WTC11 (cell line): ENCODE results near the gene TMCC1. TPM values are rescaled to one million over a fixed set of nuclear protein-coding genes. Genes with fewer than 3 reads are reported as not detected.

ENCODE experiments used
- ATAC-seq: fragments of 200-7000 bp; cut with Tn5 transposase; 2 replicates; pipeline ENCODE4 v1.10.0; 2021; ENCODE audit warnings: mild to moderate bottlenecking, moderate library complexity
- CTCF ChIA-PET: fragments of 300-600 bp; sonication (Branson Sonifier 250); formaldehyde crosslinking; loops from one replicate; lab custom pipeline; 2021; ENCODE audit warnings: antibody characterized with exemption; lab: Charles Lee
- POLR2A ChIA-PET: fragments of 350-600 bp; sonication (Branson Sonifier 250); formaldehyde crosslinking; loops from one replicate; lab custom pipeline; 2021; ENCODE audit warnings: antibody characterized with exemption; lab: Charles Lee
- DNase-seq: peaks from one replicate; pipeline ENCODE4 v3.0.0; 2021; ENCODE audit warnings: low spot score
- H3K27ac Mint-ChIP-seq: 2 replicates; pipeline ENCODE4 v1.8.0; 2021; ENCODE audit warnings: mixed read lengths
- H3K27me3 Mint-ChIP-seq: 2 replicates; pipeline ENCODE4 v1.8.0; 2021; ENCODE audit warnings: low read depth, mild to moderate bottlenecking, moderate library complexity, mixed read lengths
- H3K36me3 Mint-ChIP-seq: 2 replicates; pipeline ENCODE4 v1.8.0; 2021; ENCODE audit warnings: mixed read lengths
- H3K4me1 Mint-ChIP-seq: 2 replicates; pipeline ENCODE4 v1.8.0; 2022; ENCODE audit warnings: mixed read lengths
- H3K4me3 Mint-ChIP-seq: 2 replicates; pipeline ENCODE4 v1.8.0; 2021; ENCODE audit warnings: mild to moderate bottlenecking, moderate library complexity, mixed read lengths
- H3K9me3 Mint-ChIP-seq: 2 replicates; pipeline ENCODE4 v1.8.0; 2021; ENCODE audit warnings: mixed read lengths
- ATF1 ChIP-seq: sonication (generic); formaldehyde crosslinking; IDR thresholded peaks from 2 replicates; pipeline ENCODE4 v1.8.1; 2023; ENCODE audit warnings: mild to moderate bottlenecking, moderate library complexity, missing genetic modification reagents
- ATF3 ChIP-seq: sonication (generic); formaldehyde crosslinking; conservative IDR thresholded peaks from 2 replicates; pipeline ENCODE4 v1.8.1; 2022; ENCODE audit warnings: mild to moderate bottlenecking, missing genetic modification reagents
- CREB1 ChIP-seq: sonication (generic); formaldehyde crosslinking; IDR thresholded peaks from 2 replicates; pipeline ENCODE4 v1.8.0; 2023; ENCODE audit warnings: mild to moderate bottlenecking, missing genetic modification reagents
- E2F5 ChIP-seq: sonication (generic); formaldehyde crosslinking; IDR thresholded peaks from 2 replicates; pipeline ENCODE4 v1.8.1; 2022; ENCODE audit warnings: mild to moderate bottlenecking, moderate library complexity, missing genetic modification reagents
- ERG ChIP-seq: fragments of 250-450 bp; sonication (Bioruptor Pico); IDR thresholded peaks from 2 replicates; pipeline ENCODE4 v1.8.0; 2021; ENCODE audit warnings: mild to moderate bottlenecking
- JUN ChIP-seq: sonication (generic); formaldehyde crosslinking; IDR thresholded peaks from 2 replicates; pipeline ENCODE4 v1.8.0; 2023; ENCODE audit warnings: mild to moderate bottlenecking, missing genetic modification reagents
- MYBL2 ChIP-seq: sonication (generic); formaldehyde crosslinking; IDR thresholded peaks from 2 replicates; pipeline ENCODE4 v1.8.1; 2023; ENCODE audit warnings: mild to moderate bottlenecking, moderate library complexity, missing genetic modification reagents
- NFE2L1 ChIP-seq: sonication (generic); formaldehyde crosslinking; IDR thresholded peaks from 2 replicates; pipeline ENCODE4 v1.8.1; 2023; ENCODE audit warnings: missing genetic modification reagents
- NR2C2 ChIP-seq: sonication (generic); formaldehyde crosslinking; IDR thresholded peaks from 2 replicates; pipeline ENCODE4 v1.8.0; 2022; ENCODE audit warnings: mild to moderate bottlenecking, missing genetic modification reagents
- SMAD3 ChIP-seq: sonication (generic); formaldehyde crosslinking; IDR thresholded peaks from 2 replicates; pipeline ENCODE4 v1.8.0; 2022; ENCODE audit warnings: missing genetic modification reagents, mild to moderate bottlenecking, borderline replicate concordance
- SMAD4 ChIP-seq: sonication (generic); formaldehyde crosslinking; IDR thresholded peaks from 2 replicates; pipeline ENCODE4 v1.8.0; 2022; ENCODE audit warnings: mild to moderate bottlenecking, missing genetic modification reagents
- SOX15 ChIP-seq: fragments of 250-450 bp; sonication (Bioruptor Pico); IDR thresholded peaks from 2 replicates; pipeline ENCODE4 v1.9.0; 2021; ENCODE audit warnings: mild to moderate bottlenecking
- SP1 ChIP-seq: sonication (generic); formaldehyde crosslinking; conservative IDR thresholded peaks from 2 replicates; pipeline ENCODE4 v1.8.1; 2022; ENCODE audit warnings: missing genetic modification reagents
- STAT6 ChIP-seq: sonication (generic); formaldehyde crosslinking; conservative IDR thresholded peaks from 2 replicates; pipeline ENCODE4 v1.8.1; 2023; ENCODE audit warnings: mild to moderate bottlenecking, low read depth, missing genetic modification reagents, moderate library complexity
- TEAD4 ChIP-seq: sonication (generic); formaldehyde crosslinking; IDR thresholded peaks from 2 replicates; pipeline ENCODE4 v1.8.0; 2022; ENCODE audit warnings: mild to moderate bottlenecking, missing genetic modification reagents
- USF1 ChIP-seq: sonication (generic); formaldehyde crosslinking; IDR thresholded peaks from 2 replicates; pipeline ENCODE4 v1.8.0; 2022; ENCODE audit warnings: mild to moderate bottlenecking, missing genetic modification reagents
- USF2 ChIP-seq: sonication (generic); formaldehyde crosslinking; IDR thresholded peaks from 2 replicates; pipeline ENCODE4 v1.8.1; 2023; ENCODE audit warnings: mild to moderate bottlenecking, missing genetic modification reagents, moderate library complexity
- ZBTB21 ChIP-seq: sonication (generic); formaldehyde crosslinking; IDR thresholded peaks from 2 replicates; pipeline ENCODE4 v1.8.1; 2023; ENCODE audit warnings: mild to moderate bottlenecking, missing genetic modification reagents, borderline replicate concordance
- ZBTB43 ChIP-seq: sonication (generic); formaldehyde crosslinking; IDR thresholded peaks from 2 replicates; pipeline ENCODE4 v1.8.1; 2023; ENCODE audit warnings: mild to moderate bottlenecking, missing genetic modification reagents
- ZNF138 ChIP-seq: sonication (generic); formaldehyde crosslinking; conservative IDR thresholded peaks from 2 replicates; pipeline ENCODE4 v1.8.1; 2022; ENCODE audit warnings: mild to moderate bottlenecking, moderate library complexity, missing genetic modification reagents
- ZNF232 ChIP-seq: sonication (generic); formaldehyde crosslinking; IDR thresholded peaks from 2 replicates; pipeline ENCODE4 v1.8.0; 2022; ENCODE audit warnings: mild to moderate bottlenecking, missing genetic modification reagents
- ZNF425 ChIP-seq: fragments of 250-450 bp; sonication (Bioruptor Pico); conservative IDR thresholded peaks from 2 replicates; pipeline ENCODE4 v1.9.0; 2021; ENCODE audit warnings: mild to moderate bottlenecking
- ZNF532 ChIP-seq: fragments of 250-450 bp; sonication (Bioruptor Pico); IDR thresholded peaks from 2 replicates; pipeline ENCODE4 v1.9.0; 2021; ENCODE audit warnings: mild to moderate bottlenecking, borderline replicate concordance
- total RNA-seq: library from RNA; stranded (reverse); gene quantifications from 3 replicates; pipeline ENCODE4 v1.2.3, GENCODE V29; 2021

Gene TMCC1
- total RNA-seq, 1 experiment from 2014 or later, result 29.3 TPM

GRCh38 chr3:129868912-129869311, 24.6 kb downstream of the TMCC1 start (continued):
- TF ChIP-seq JUN (CRISPR knock-in tag), result no peak
- no peak for TF ChIP-seq MYBL2 (CRISPR knock-in tag)
- TF ChIP-seq ATF1 (CRISPR knock-in tag), result no peak
- TF ChIP-seq SMAD4 (CRISPR knock-in tag), result no peak
- TF ChIP-seq ZBTB21, result no peak
- TF ChIP-seq TEAD4 (CRISPR knock-in tag), result no peak
- no peak for TF ChIP-seq SP1
- no peak for TF ChIP-seq USF1
- TF ChIP-seq STAT6 (CRISPR knock-in tag), result no peak

GRCh38 chr3:129867506-129868124, 25.9 kb downstream of the TMCC1 start:
- Mint-ChIP-seq H3K27ac (peak overlapping the region; percentile 0; the same call in 1 of the 2 replicates), H3K36me3 (peaks cover 15% of the 10 kb centered on the region), H3K4me1 (peaks cover 26% of the 10 kb centered on the region), H3K4me3 (no peak overlapping the region), H3K9me3 (no peaks in the 10 kb centered on the region), H3K27me3 (no peaks in the 10 kb centered on the region)
- ATAC-seq, result no peak
- DNase-seq, result no peak
- POLR2A ChIA-PET, result no interaction called here
- CTCF ChIA-PET, result no interaction called here
- TF ChIP-seq NR2C2, result no peak
- TF ChIP-seq USF2, result no peak
- no peak for TF ChIP-seq ZNF532
- TF ChIP-seq ZNF232 (CRISPR knock-in tag), result no peak
- no peak for TF ChIP-seq SP1
- TF ChIP-seq ZNF138 (CRISPR knock-in tag), result no peak
- TF ChIP-seq ERG (CRISPR knock-in tag), result no peak
- TF ChIP-seq ATF3 (CRISPR knock-in tag), result no peak
- TF ChIP-seq E2F5 (CRISPR knock-in tag), result no peak
- TF ChIP-seq SOX15 (CRISPR knock-in tag), result no peak
- no peak for TF ChIP-seq NFE2L1
- TF ChIP-seq ZNF425 (CRISPR knock-in tag), result no peak
- TF ChIP-seq SMAD3 (CRISPR knock-in tag), result no peak
- TF ChIP-seq CREB1, result no peak
- no peak for TF ChIP-seq ZBTB43 (CRISPR knock-in tag)
